ENCODE measurements around the gene HIGD1A.

GRCh38 chr3:42749025-42749752, 55.1 kb downstream of the HIGD1A start:
- no peak for TF ChIP-seq POLR2A (IDR thresholded peaks at IDR 0.05)
- TF ChIP-seq CTCF (IDR thresholded peaks at IDR 0.05 in 4 of 5, conservative IDR thresholded peaks at IDR 0.05 in 1 of 5): no peak

Data from gastrocnemius medialis (tissue), 4 donors.